Activated T-helper 9 cell treated with anti-CD3 and anti-CD28 coated beads, Interleukin-2, amount 50 U/mL, for 16 hours (primary cell): ENCODE data around the gene RASGRF1.
"Not testable (repeated sequence)": the region's sequence is repeated elsewhere in the genome, so short reads cannot be mapped to it uniquely, and the experiment has no call there.

Experiments used
- DNase-seq: peaks from one replicate; pipeline ENCODE4 v3.0.0-alpha.2; 2020; ENCODE audit warnings: low read depth

Gene RASGRF1

GRCh38 chr15:79006071-79006470, 84.5 kb downstream of the RASGRF1 start:
- no peak for DNase-seq

GRCh38 chr15:79004336-79004735, 86.2 kb downstream of the RASGRF1 start:
- DNase-seq: no peak

DNA sequence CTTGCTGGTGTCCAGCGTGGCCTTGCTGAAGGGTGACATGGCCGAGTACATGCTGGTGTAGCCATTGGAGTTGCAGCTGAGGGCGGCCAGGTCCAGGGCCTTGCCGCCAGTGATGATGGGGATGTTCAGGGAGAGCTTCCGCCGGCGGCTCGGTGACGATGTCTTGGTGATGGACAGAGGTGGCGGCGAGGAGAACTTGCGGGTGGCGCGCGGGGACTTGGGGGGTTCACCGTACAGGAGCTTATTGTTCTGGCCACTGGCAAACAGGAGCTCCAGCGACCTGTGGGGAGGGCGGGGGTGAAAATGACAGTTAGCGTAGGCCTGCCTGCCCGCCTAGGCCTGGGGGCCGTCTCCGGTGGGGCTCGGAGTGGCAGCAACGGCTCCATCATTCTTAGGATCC, 86.7 kb downstream of the RASGRF1 start:
- DNase-seq: no peak

DNA sequence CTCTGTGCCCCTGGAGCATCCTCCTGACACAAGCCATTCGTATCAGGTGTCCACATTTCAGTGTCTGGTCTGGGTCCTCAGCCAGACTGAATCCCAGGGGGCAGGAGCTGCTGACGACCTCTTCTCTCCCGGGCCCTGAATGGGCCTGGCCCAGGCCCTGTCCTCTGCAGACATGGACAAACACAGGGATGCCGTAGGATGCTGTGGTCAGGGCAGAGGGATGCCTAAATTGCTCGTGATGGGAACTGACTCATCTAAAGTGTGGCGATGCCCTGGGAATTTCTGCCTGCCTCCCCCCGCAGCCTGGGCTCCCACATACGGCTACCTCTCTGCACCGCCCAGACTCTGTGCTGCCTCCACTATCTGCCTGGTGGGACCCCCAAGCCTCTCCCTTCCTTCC, 87.3 kb downstream of the RASGRF1 start:
- DNase-seq: no peak

GRCh38 chr15:79002581-79002980, 88.0 kb downstream of the RASGRF1 start:
- no peak for DNase-seq

GRCh38 chr15:78999636-79000035, 90.9 kb downstream of the RASGRF1 start:
- no peak for DNase-seq

- no peak for DNase-seq
Measured at GRCh38 chr15:78998526-78998925, 92.1 kb downstream of the RASGRF1 start.

- no peak for DNase-seq
Measured at GRCh38 chr15:78997981-78998499, 92.5 kb downstream of the RASGRF1 start.

GRCh38 chr15:78996894-78997275, 93.7 kb downstream of the RASGRF1 start:
- no peak for DNase-seq

DNA sequence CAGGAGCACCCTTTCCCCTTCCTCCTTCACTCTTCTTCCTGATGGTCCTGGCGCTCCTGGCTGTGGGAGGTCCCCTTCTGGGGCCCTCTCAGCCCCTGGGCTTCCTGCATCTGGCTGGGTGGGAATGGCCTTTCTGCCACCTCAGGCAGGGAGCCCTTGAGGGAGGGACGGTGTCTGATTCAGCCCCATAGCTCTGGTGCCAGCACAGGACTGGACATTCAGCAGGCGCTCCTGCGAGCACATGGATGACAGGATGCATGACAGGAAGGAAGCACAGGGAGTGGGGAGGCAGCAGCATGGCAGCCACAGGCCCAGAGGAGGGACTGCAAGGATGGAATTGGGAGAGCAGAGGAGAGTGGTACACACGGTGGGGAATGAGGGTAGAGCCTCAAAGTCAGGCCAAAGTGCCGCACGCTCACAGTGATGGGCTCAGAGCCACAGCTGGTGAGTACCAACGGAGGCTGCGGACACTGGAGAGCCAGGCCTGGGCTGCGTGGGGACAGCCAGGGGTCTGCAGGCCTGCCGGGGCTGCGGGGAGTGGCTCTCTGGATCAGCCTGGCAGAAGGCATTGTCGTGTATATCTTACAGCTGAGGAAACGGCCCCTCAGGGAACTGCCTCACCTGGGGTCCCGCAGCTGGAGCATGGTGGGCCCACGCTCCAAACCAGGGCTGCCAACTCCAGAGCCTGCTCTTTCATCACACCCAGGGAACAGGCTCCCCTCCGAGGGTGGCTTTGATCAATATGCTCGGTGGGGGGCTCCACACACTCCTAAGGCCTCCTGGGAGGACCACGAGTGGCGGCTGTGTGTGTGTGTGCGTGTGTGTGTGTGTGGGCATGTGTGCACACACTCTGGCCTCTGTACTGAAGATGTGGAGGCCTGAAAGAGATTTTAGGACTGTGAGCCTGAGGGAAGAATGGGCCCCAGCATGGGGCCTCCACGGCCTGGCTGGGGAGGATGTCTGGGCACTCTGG, 94.4 kb downstream of the RASGRF1 start:
- no peak for DNase-seq

DNA sequence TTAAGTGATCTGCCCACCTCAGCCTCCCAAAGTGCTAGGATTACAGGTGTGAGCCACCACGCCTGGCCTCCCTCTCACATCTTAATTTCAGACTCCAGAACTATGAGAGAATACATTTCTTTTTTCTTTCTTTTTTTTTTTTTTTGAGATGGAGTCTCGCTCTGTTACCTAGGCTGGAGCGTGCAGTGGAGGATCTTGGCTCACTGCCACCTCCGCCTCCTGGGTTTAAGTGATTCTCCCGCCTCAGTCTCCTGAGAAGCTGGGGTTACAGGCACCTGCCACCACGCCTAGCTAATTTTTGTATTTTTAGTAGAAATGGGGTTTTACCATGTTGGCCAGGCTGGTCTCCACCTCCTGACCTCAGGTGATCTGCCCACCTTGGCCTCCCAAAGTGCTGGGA, 95.4 kb downstream of the RASGRF1 start:
- not testable (repeated sequence) for DNase-seq

DNA sequence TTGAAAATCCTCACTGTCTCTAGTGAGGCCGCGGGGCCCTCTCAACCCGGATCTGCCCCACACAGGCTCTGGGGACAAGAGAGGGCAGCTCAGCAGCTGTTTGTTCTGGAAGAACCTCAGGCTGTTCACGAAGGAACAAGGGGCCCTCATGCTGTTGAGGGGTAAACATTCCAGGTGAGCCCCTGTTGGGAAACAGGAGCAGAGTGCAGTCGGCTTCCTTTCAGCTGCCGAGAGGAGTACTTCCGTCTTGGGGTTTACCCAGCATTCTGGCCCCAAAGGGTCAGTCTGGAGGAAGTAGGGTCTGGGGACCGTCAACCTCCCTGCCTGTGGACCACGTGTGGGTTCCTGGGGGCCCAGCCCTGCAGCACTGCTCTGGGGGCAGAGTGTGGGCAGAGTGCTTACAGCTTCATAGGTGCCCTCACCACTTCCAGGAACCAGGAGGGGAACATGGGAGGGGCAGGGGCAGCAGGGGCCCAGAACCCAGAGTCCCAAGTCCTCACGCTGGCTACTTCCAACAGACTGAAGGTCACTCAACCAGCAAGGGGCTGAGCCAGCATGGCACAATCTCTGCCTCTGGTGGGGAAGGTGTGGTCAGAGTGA, 96.5 kb downstream of the RASGRF1 start:
- DNase-seq: no peak

DNA sequence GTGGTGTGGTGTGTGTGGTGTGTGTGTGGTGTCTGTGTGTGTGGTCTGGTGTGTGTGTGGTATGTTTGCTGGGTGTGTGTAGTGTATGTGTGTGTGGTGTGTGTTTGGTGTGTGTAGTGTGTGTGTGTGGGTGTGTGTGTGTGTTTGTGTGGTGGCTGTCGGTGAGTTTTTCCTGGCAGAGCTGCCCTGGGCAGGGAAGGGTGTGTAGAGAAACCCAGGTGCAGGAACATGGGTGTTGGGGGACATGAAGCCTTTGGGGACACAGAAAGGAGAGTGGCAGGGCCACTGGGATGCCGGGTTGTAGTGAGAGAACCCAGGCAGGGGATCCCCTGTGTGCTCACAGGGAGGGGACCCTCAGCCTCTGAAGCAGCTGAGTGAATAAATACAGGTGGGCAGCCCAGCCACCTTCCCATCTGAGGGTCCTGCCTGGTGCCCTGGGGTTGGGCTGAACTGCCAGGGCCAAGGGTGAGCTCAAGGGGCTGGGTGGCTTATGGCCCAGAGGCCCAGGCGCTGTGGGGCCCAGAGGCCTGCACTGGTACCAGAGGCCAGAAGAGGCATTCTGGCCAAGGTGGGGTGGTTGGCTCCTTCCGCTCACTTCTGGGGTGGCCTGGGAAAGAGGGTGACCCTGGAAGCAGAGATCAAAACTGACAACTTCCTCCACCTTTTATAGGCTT, 97.2 kb downstream of the RASGRF1 start:
- no peak for DNase-seq

DNA sequence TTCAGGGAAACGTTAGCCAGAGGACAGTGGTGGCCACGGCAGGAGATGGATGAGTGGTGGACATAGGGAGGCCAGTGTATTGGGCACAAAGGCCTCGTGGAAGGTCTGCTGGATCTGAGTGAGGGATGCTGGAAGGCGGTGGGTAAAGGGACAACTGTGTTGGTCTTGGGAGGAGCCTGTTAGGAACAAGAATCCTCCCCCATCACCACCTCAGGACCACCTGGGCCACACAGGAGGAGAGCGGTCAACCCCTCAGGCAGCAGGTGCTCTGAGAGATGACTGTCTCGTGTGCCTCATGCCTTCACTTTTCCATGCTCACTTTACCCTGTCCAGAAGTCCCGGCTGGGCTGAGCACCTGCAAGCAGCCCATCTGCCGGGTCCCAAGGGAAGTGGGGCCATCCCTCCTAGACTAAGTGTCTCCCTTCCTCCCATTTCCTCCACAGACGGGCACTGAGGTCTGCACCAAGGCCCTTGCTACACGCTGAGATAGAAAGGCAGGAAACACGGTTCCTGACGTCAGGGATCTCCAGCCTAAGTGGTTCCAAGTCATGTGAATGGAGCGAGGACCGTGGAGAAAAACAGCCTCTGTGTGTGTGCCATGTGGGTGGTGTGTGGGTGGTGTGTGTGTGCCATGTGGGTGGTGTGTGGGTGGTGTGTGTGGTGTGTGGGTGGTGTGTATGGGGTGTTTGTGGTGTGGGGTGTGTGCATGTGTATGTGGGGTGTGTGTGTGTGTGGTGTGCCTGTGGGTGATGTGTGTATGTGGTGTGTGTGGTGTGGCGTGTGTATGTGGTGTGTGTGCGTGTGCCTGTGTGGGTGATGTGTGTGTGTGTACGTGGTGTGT, 97.9 kb downstream of the RASGRF1 start:
- no peak for DNase-seq

- no peak for DNase-seq
Measured at GRCh38 chr15:78991879-78992278, 98.7 kb downstream of the RASGRF1 start.

DNA sequence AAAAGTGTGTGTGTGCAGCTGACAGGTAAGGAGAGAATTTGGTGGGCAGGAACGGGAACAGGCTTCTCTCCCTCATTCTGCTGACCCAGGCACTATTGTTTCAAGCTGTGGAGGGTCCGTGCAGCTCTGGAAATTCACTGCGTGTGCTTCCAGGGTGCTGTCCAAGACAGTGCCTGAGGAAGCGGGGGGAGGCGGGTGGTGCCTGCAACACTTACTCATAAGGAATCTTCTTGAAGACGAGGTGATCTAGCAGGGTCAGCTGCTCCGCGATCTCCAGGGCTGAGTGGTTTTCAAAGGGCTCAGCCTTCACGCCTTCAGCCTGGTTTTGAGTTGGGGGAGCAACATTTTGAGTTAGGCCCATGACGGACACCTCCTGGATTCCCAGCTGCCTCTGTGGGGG, 99.1 kb downstream of the RASGRF1 start:
- no peak for DNase-seq

- no peak for DNase-seq
Measured at GRCh38 chr15:78990278-78990677, 100.3 kb downstream of the RASGRF1 start.

DNA sequence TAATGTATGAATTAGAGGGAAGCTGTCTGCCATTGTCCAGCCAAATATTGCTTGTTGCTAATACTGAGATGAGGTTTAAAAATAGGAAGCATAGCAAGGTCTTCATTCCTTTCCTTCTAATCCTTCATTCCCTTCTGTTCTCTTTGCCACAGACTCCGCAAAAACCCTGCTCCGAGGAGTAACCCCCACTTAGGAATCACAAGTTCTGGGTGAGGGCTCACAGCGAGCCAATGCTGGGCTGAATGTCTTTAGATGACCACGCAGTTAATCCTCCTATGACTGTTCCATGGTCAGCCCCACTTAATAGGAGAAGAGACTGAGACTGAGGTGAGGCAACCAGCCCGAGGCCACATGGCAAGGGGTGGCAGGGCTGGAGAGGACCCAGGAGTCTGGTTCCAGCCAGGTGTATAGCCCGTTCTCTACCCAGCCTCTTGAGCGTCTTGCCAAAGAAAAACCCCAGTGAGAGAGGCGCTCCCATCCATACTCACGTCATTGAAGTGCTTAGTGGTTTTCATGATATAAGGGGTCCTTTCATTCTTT, 100.8 kb downstream of the RASGRF1 start:
- DNase-seq: no peak

DNA sequence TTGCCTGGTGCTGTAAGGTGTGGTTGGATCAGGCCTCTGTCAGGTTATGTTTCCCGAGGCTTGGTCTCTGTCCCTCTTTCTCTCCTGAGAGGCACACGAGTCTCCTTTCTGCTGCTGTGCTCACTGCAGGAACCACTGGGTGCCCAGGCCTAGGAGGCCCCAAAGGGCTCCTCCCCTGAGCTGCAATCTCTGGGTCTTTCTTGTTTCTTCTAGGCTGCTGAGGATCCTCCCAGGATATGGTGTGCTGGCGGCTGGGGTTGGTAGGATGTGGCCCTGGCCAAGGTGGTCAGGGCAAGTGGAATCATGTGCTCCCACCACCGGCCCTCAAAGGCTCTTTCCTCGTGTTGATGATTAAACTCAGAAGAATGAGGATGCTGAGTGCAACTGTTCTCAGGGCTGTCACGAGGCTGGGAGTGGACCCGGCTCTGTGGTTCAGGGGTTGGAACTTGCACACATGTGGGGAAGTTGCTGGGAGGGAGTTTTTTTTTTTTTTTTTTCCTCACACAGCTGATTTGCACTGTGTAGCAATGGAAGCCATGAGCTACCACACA, 102.1 kb downstream of the RASGRF1 start:
- no peak for DNase-seq

DNA sequence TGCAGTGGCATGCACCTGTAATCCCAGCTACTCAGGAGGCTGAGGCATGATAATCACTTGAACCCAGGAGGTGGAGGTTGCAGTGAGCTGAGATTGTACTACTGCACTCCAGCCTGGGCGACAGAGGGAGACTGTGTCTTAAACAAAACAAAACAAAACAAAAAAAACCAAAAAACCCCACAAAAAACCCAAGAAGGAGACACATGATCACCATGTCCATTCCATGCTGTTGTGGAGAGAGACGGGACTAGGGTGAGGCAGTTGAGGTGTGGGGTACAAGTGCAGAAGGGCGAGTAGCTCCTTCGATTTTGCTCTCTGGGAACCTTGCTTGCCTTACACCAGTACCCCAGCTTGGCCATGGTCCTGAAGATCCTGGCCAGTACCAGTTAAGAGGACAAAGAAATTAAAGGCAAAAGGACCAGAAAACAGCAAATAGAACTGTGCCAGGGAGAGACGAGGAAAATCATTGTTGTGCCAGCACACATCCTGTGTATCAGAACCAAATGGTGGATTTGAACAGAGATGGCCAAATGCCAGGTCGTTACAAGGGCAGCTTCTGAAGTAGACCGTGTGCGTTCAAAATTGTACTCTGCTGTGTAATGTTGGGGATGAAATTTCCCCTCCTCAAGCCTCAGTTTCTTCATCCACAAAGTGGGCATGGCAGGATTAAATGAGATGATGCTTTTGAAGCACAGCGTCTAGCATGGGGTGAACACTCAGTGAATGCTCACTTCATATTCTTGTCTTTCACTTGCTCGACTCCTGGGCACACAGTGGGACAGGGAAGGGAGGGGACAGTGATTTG, 102.8 kb downstream of the RASGRF1 start:
- no peak for DNase-seq
